GM23248 (cell line): Measurements from ENCODE around the gene ARL3. TPM values are rescaled to one million over a fixed set of nuclear protein-coding genes. Genes with fewer than 3 reads are reported as not detected.

ENCODE experiments used
- DNase-seq: peaks from one replicate; pipeline ENCODE4 v3.0.0-alpha.2; 2015
- H2AFZ ChIP-seq: fragments of 200-600 bp; sonication (generic); 2 replicates; pipeline ENCODE4 v1.6.1; 2016; ENCODE audit warnings: antibody characterized with exemption
- H3F3A ChIP-seq: fragments of 200-600 bp; sonication (generic); 2 replicates; pipeline ENCODE4 v1.6.1; 2016; ENCODE audit warnings: mild to moderate bottlenecking, antibody characterized with exemption, mixed run types; ENCODE audit not compliant: insufficient read depth
- H3K27ac ChIP-seq: fragments of 200-600 bp; sonication (generic); 2 replicates; pipeline ENCODE4 v1.5.1; 2016; ENCODE audit warnings: mild to moderate bottlenecking
- H3K27me3 ChIP-seq: fragments of 200-600 bp; sonication (generic); replicated peaks from 2 replicates; pipeline ENCODE4 v1.6.1; 2016; ENCODE audit warnings: mild to moderate bottlenecking; ENCODE audit not compliant: insufficient read depth
- H3K36me3 ChIP-seq: fragments of 200-600 bp; sonication (generic); 2 replicates; pipeline ENCODE4 v1.6.1; 2016; ENCODE audit warnings: low read depth, mild to moderate bottlenecking
- H3K4me1 ChIP-seq: fragments of 200-600 bp; sonication (generic); 2 replicates; pipeline ENCODE4 v1.6.1; 2016; ENCODE audit warnings: mild to moderate bottlenecking; ENCODE audit not compliant: insufficient read depth
- H3K4me2 ChIP-seq: fragments of 200-600 bp; sonication (generic); one replicate; pipeline ENCODE4 v1.6.1; 2016; ENCODE audit warnings: mild to moderate bottlenecking; ENCODE audit not compliant: unreplicated experiment
- H3K4me3 ChIP-seq: fragments of 200-600 bp; sonication (generic); 2 replicates; pipeline ENCODE4 v1.5.1; 2016; ENCODE audit warnings: mild to moderate bottlenecking
- H3K79me2 ChIP-seq: fragments of 200-600 bp; sonication (generic); 2 replicates; pipeline ENCODE4 v1.6.1; 2016; ENCODE audit warnings: mild to moderate bottlenecking; ENCODE audit not compliant: insufficient read depth
- H3K9ac ChIP-seq: fragments of 200-600 bp; sonication (generic); 2 replicates; pipeline ENCODE4 v1.6.1; 2016; ENCODE audit warnings: mild to moderate bottlenecking
- H3K9me2 ChIP-seq: fragments of 200-600 bp; sonication (generic); 2 replicates; pipeline ENCODE4 v1.6.1; 2016; ENCODE audit warnings: mixed run types, mild to moderate bottlenecking, moderate library complexity; ENCODE audit not compliant: insufficient read depth
- H3K9me3 ChIP-seq: fragments of 200-600 bp; sonication (generic); one replicate; pipeline ENCODE4 v1.6.1; 2017; ENCODE audit warnings: low read depth
- H4K20me1 ChIP-seq: fragments of 200-600 bp; sonication (generic); 2 replicates; pipeline ENCODE4 v1.6.0; 2016; ENCODE audit not compliant: insufficient read depth
- EZH2 ChIP-seq: fragments of 200-600 bp; sonication (generic); IDR thresholded peaks from 2 replicates; pipeline ENCODE4 v1.6.1; 2018; ENCODE audit warnings: antibody characterized with exemption, mild to moderate bottlenecking; ENCODE audit not compliant: insufficient read depth, poor library complexity, severe bottlenecking
- EZH2phosphoT487 ChIP-seq: fragments of 200-600 bp; sonication (generic); IDR thresholded peaks from 2 replicates; pipeline ENCODE4 v1.6.1; 2018; ENCODE audit warnings: antibody characterized with exemption, moderate library complexity, mild to moderate bottlenecking, low read depth; ENCODE audit not compliant: insufficient read depth
- WGBS, 2 experiments: methylation state at CpG; one replicate each; pipeline ENCODE4 v1.1.6; 2015 to 2017; ENCODE audit warnings: low lambda C conversion rate in 2 of 2, low coverage in 1 of 2; ENCODE audit errors: missing lambda C conversion rate in 2 of 2; 5-methylcytosine and 5-hydroxymethylcytosine counted together
- in situ Hi-C: fragments of 300-500 bp; cut with MboI; formaldehyde crosslinking; loops from 2 replicates; pipeline ENCODE4 v1.15.0; 2020
- polyA plus RNA-seq: library from polyadenylated mRNA; unstranded; fragments of >200 nt; fragmentation: Nextera tagmentation; extraction: Ambion mirVana; gene quantifications from 2 replicates; pipeline ENCODE4 v1.2.1, GENCODE V29; 2016
- total RNA-seq: library from RNA; depleted of rRNA; stranded (reverse); fragments of >200 nt; shearing (Covaris generic); gene quantifications from 2 replicates; pipeline ENCODE4 v1.2.3, GENCODE V29; 2014

The ARL3 gene
- total and polyA plus RNA-seq, 2 experiments from 2014 or later: 3.8 to 24.1 TPM

DNA sequence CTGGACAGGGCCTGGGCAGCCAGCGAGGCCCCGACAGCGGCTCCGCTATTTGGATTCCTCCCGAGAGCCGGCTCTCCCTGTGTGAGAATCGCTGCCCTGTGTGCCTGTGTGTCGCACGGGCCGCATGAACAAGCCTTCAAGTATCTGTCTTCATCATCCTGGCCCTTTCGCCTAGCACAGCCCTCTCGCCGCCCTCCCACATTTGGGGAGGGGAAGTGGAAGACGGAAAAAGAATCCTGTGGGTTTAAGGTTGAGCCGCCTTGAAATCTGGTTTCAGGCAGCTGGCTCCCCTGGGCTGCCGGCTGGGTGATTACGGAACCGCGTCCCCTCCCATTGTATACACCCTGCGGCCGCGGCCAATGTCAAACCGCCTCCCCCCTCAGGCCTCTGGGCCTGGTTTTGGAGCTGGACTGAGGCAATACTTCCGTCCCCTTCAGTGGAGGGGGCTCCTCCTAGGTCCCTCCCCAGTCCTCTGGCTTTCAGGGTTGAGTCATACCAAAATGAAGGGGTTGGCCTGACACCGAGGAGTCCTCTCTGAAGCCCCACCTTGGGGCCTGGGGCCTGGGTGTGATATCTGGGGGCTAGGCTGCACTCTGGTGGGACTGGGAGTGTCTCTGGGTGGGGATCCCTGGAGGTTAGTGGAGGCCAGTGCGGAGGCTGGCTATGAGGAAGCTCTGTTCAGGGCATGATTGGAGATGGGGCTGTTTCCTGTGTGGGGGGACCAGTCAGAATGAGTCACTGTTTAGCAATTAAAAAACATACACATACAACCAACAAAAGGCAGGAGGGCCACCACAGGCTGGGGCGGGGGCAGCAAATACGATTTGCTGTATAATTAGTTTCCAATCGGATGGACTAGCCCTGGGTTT lies 68.2 kb downstream of the ARL3 start:
- H3K4me3 ChIP-seq: peak overlapping the region; percentile 88
- 0 to 1% methylated on average over 27 to 28 of the region's 29 CpGs for WGBS, 2 experiments
- H3K9me2 ChIP-seq: no peaks in the 10 kb centered on the region
- DNase-seq: peak; percentile 98
- H2AFZ ChIP-seq: peak overlapping the region; percentile 26; the same call in 1 of the 2 replicates
- H3F3A ChIP-seq: peaks cover 14% of the 10 kb centered on the region
- H3K4me1 ChIP-seq: peaks cover 44% of the 10 kb centered on the region
- H3K9ac ChIP-seq: peak overlapping the region; percentile 96
- H3K79me2 ChIP-seq: peaks cover 64% of the 10 kb centered on the region
- H3K27ac ChIP-seq: peak overlapping the region; percentile 97
- no peaks in the 10 kb centered on the region for H3K9me3 ChIP-seq
- in situ Hi-C loops: no loop called here
- 0 out of 2 replicates have a peak, but pooled peaks cover 10% of the 10 kb centered on the region for H4K20me1 ChIP-seq
- H3K36me3 ChIP-seq: no peaks in the 10 kb centered on the region
- TF ChIP-seq EZH2: no peak
- 0 out of 2 replicates have a peak, but pooled peaks have one; percentile 51 for TF ChIP-seq EZH2phosphoT487
- H3K4me2 ChIP-seq: peak overlapping the region; percentile 84
- H3K27me3 ChIP-seq: no peaks in the 10 kb centered on the region

DNA sequence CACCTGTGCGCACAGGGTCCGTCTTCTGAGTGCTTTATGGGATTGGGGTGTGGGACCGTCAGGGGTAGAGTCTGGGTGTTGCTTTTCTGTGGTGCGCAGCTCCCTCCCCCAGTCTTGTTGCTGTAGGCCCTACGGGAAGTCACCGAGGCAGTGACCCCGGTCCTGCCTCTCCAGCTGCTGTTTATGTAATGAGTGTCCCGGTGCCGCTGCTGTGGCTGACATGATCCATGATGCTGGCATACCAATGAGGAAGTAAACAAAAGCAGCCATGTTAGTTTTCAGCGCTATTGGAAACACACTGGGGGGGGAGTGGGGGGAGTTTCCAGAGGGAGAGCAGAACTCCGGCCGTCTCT lies 68.8 kb downstream of the ARL3 start:
- Histone ChIP-seq H3K9me3 (no peaks in the 10 kb centered on the region), H3K4me3 (peak overlapping the region; percentile 88), H3K36me3 (no peaks in the 10 kb centered on the region), H3K9ac (peak overlapping the region; percentile 96), H3K4me2 (peak overlapping the region; percentile 84), H3K27ac (peak overlapping the region; percentile 97), H2AFZ (0 out of 2 replicates have a peak overlapping the region, but pooled peaks have one; percentile 26), H3K9me2 (no peaks in the 10 kb centered on the region), H3K27me3 (no peaks in the 10 kb centered on the region), H3K4me1 (peaks cover 41% of the 10 kb centered on the region), H4K20me1 (0 out of 2 replicates have a peak, but pooled peaks cover 10% of the 10 kb centered on the region), H3F3A (peaks cover 14% of the 10 kb centered on the region), H3K79me2 (peaks cover 58% of the 10 kb centered on the region)
- 0 to 2% methylated on average over 12 of the region's 12 CpGs for WGBS, 2 experiments
- DNase-seq: no peak
- in situ Hi-C loops: no loop called here
- TF ChIP-seq EZH2phosphoT487: no peak
- no peak for TF ChIP-seq EZH2

GRCh38 chr10:102644646-102645387 lies 69.4 kb downstream of the ARL3 start:
- H3K4me3 ChIP-seq: peak overlapping the region; percentile 88
- no peaks in the 10 kb centered on the region for H3K27me3 ChIP-seq
- H3K9me2 ChIP-seq: no peaks in the 10 kb centered on the region
- TF ChIP-seq EZH2phosphoT487: no peak
- no peak for TF ChIP-seq EZH2
- no peak overlapping the region for H2AFZ ChIP-seq
- H3K27ac ChIP-seq: peak overlapping the region; percentile 97
- H3K4me1 ChIP-seq: peaks cover 36% of the 10 kb centered on the region
- H3K36me3 ChIP-seq: no peaks in the 10 kb centered on the region
- peaks cover 52% of the 10 kb centered on the region for H3K79me2 ChIP-seq
- 0 to 1% methylated on average over 36 to 40 of the region's 62 CpGs for WGBS, 2 experiments
- H3K9me3 ChIP-seq: no peaks in the 10 kb centered on the region
- 0 out of 2 replicates have a peak, but pooled peaks cover 10% of the 10 kb centered on the region for H4K20me1 ChIP-seq
- H3K4me2 ChIP-seq: peak overlapping the region; percentile 84
- in situ Hi-C loops: no loop called here
- H3K9ac ChIP-seq: peak overlapping the region; percentile 96
- DNase-seq: peak; percentile 90
- H3F3A ChIP-seq: peaks cover 14% of the 10 kb centered on the region

- Histone ChIP-seq H3K27me3 (no peaks in the 10 kb centered on the region), H3F3A (peaks cover 14% of the 10 kb centered on the region), H2AFZ (no peak within 1 kb of the TSS), H3K9me2 (no peaks in the 10 kb centered on the region), H3K27ac (peak within 1 kb of the TSS; percentile 97), H4K20me1 (0 out of 2 replicates have a peak, but pooled peaks cover 10% of the 10 kb centered on the region), H3K36me3 (no peaks in the 10 kb centered on the region), H3K9me3 (no peaks in the 10 kb centered on the region), H3K4me3 (peak within 1 kb of the TSS; percentile 88), H3K4me1 (peaks cover 29% of the 10 kb centered on the region), H3K79me2 (peaks cover 46% of the 10 kb centered on the region), H3K9ac (peak within 1 kb of the TSS; percentile 96), H3K4me2 (peak within 1 kb of the TSS; percentile 84)
- 1 to 2% methylated on average over 64 to 78 of the region's 80 CpGs for WGBS, 2 experiments
- TF ChIP-seq EZH2phosphoT487: no peak
- TF ChIP-seq EZH2: no peak
- DNase-seq: peak; percentile 76
- in situ Hi-C loops: no loop called here
Measured at GRCh38 chr10:102644066-102644645, 70.0 kb downstream of the ARL3 start, which contains the start of gene TRIM8. Gene TRIM8 (plus strand): TSS chr10:102644479. CDS start chr10:102644618, 139 bp downstream.
